Effector CD8-positive, alpha-beta T cell (primary cell): ENCODE measurements around the gene SLC12A6.

Experiments
- DNase-seq: peaks from one replicate; lab custom pipeline; 2025; lab: John Stamatoyannopoulos, UW

The SLC12A6 gene

GRCh38 chr15:34330279-34330678, 7.3 kb downstream of the SLC12A6 start:
- no peak for DNase-seq

- no peak for DNase-seq
These were observed 8.6 kb downstream of the SLC12A6 start for GRCh38 chr15:34329006-34329405.

GRCh38 chr15:34327906-34328305, 9.7 kb downstream of the SLC12A6 start:
- no peak for DNase-seq

GRCh38 chr15:34325368-34325767, 12.2 kb downstream of the SLC12A6 start:
- DNase-seq, result no peak

GRCh38 chr15:34324933-34325332, 12.6 kb downstream of the SLC12A6 start:
- DNase-seq, result no peak

GRCh38 chr15:34323217-34323616, 14.4 kb downstream of the SLC12A6 start:
- DNase-seq, result no peak

GRCh38 chr15:34318277-34319079, 19.1 kb downstream of the SLC12A6 start:
- DNase-seq, result peak; percentile 26

GRCh38 chr15:34314491-34315490, 22.8 kb downstream of the SLC12A6 start:
- no peak for DNase-seq

- no peak for DNase-seq
These were observed 26.0 kb downstream of the SLC12A6 start for GRCh38 chr15:34311563-34311962.

- DNase-seq, result no peak
These were observed 33.0 kb downstream of the SLC12A6 start for GRCh38 chr15:34304613-34305012.

GRCh38 chr15:34301058-34301457, 36.5 kb downstream of the SLC12A6 start:
- DNase-seq, result no peak

GRCh38 chr15:34297059-34297458, 40.5 kb downstream of the SLC12A6 start:
- no peak for DNase-seq

- no peak for DNase-seq
These were observed 45.0 kb downstream of the SLC12A6 start for GRCh38 chr15:34292621-34293020.

- DNase-seq, result no peak
These were observed 52.6 kb downstream of the SLC12A6 start for GRCh38 chr15:34284937-34285336.

- no peak for DNase-seq
These were observed 55.2 kb downstream of the SLC12A6 start for GRCh38 chr15:34282384-34282783.

- DNase-seq, result no peak
These were observed 57.4 kb downstream of the SLC12A6 start for GRCh38 chr15:34280193-34280592.

- no peak for DNase-seq
These were observed 58.2 kb downstream of the SLC12A6 start for GRCh38 chr15:34279368-34279767.

GRCh38 chr15:34275721-34276120, 61.9 kb downstream of the SLC12A6 start:
- DNase-seq, result no peak

GRCh38 chr15:34275154-34275553, 62.4 kb downstream of the SLC12A6 start:
- DNase-seq, result no peak

- no peak for DNase-seq
These were observed 66.1 kb downstream of the SLC12A6 start for GRCh38 chr15:34271493-34271892.

GRCh38 chr15:34266751-34267150, 70.8 kb downstream of the SLC12A6 start:
- DNase-seq, result no peak

- no peak for DNase-seq
These were observed 73.5 kb downstream of the SLC12A6 start for GRCh38 chr15:34264076-34264475.

GRCh38 chr15:34262362-34262761, 75.2 kb downstream of the SLC12A6 start:
- no peak for DNase-seq
